Forelimb muscle (tissue), 1 donor: Measurements from ENCODE around the gene DRD4. TPM values are rescaled to one million over a fixed set of nuclear protein-coding genes. Genes with fewer than 3 reads are reported as not detected.
"Not testable (repeated sequence)": the region's sequence is repeated elsewhere in the genome, so short reads cannot be mapped to it uniquely, and the experiment has no call there.

ENCODE experiments used
- DNase-seq: peaks from one replicate; pipeline ENCODE4 v3.0.0-alpha.2; 2013; ENCODE audit warnings: low read depth
- polyA plus RNA-seq: library from polyadenylated mRNA; unstranded; fragments of 120-200 nt; gene quantifications from one replicate; pipeline ENCODE4 v1.2.1, GENCODE V29; 2013; ENCODE audit not compliant: insufficient read length

Gene DRD4
- polyA plus RNA-seq, 1 donor = 1.1 TPM

- DNase-seq = no peak
Measured at GRCh38 chr11:679271-680207, 42.5 kb downstream of the DRD4 start.

- no peak for DNase-seq
Measured at GRCh38 chr11:680476-680875, 43.4 kb downstream of the DRD4 start.

GRCh38 chr11:680970-681369, 43.9 kb downstream of the DRD4 start:
- DNase-seq = no peak

GRCh38 chr11:686451-687243, 49.6 kb downstream of the DRD4 start:
- no peak for DNase-seq

GRCh38 chr11:687751-688150, 50.7 kb downstream of the DRD4 start:
- DNase-seq = no peak

- no peak for DNase-seq
Measured at GRCh38 chr11:688681-689080, 51.6 kb downstream of the DRD4 start.

GRCh38 chr11:689625-690024, 52.6 kb downstream of the DRD4 start:
- DNase-seq = no peak

- not testable (repeated sequence) for DNase-seq
Measured at GRCh38 chr11:690244-690643, 53.2 kb downstream of the DRD4 start.

Other genes with a start within 250 kb of the DRD4 start
- gene PKP3, start 243.1 kb upstream of the DRD4 start, polyA plus RNA-seq = 0.16 TPM
- 11.6 TPM for gene SIGIRR, start 222.3 kb upstream of the DRD4 start, polyA plus RNA-seq
- 0.20 TPM for gene ANO9, start 195.3 kb upstream of the DRD4 start, polyA plus RNA-seq
- gene PTDSS2, start 187.0 kb upstream of the DRD4 start, polyA plus RNA-seq = 33.3 TPM
- 85.0 TPM for gene RNH1, start 130.0 kb upstream of the DRD4 start, polyA plus RNA-seq
- gene HRAS, start 101.7 kb upstream of the DRD4 start, polyA plus RNA-seq = 120 TPM
- gene LRRC56, start 99.7 kb upstream of the DRD4 start, polyA plus RNA-seq = 7.3 TPM
- gene LMNTD2, start 76.5 kb upstream of the DRD4 start, polyA plus RNA-seq = 0.52 TPM
- 1.8 TPM for gene RASSF7, start 76.3 kb upstream of the DRD4 start, polyA plus RNA-seq
- gene PHRF1, start 60.8 kb upstream of the DRD4 start, polyA plus RNA-seq = 18.4 TPM
- gene IRF7, start 21.3 kb upstream of the DRD4 start, polyA plus RNA-seq = 14.9 TPM
- 1.9 TPM for gene CDHR5, start 12.3 kb upstream of the DRD4 start, polyA plus RNA-seq
- gene SCT, start 10.1 kb upstream of the DRD4 start, polyA plus RNA-seq = 97.2 TPM
- gene DEAF1, start 58.0 kb downstream of the DRD4 start, polyA plus RNA-seq = 28.7 TPM
- 17.0 TPM for gene TMEM80, start 58.5 kb downstream of the DRD4 start, polyA plus RNA-seq
- 2.0 TPM for gene EPS8L2, start 69.0 kb downstream of the DRD4 start, polyA plus RNA-seq
- gene TALDO1, start 110.2 kb downstream of the DRD4 start, polyA plus RNA-seq = 59.5 TPM
- gene GATD1, start 140.2 kb downstream of the DRD4 start, polyA plus RNA-seq = 40.5 TPM
- gene CEND1, start 152.8 kb downstream of the DRD4 start, polyA plus RNA-seq = 0.70 TPM
- 9.2 TPM for gene SLC25A22, start 161.0 kb downstream of the DRD4 start, polyA plus RNA-seq
- gene PIDD1, start 168.0 kb downstream of the DRD4 start, polyA plus RNA-seq = 11.2 TPM
- gene RPLP2, start 172.7 kb downstream of the DRD4 start, polyA plus RNA-seq = 1,639 TPM
- gene PNPLA2, start 181.6 kb downstream of the DRD4 start, polyA plus RNA-seq = 27.6 TPM
- 17.6 TPM for gene CRACR2B, start 190.7 kb downstream of the DRD4 start, polyA plus RNA-seq
- gene CD151, start 195.7 kb downstream of the DRD4 start, polyA plus RNA-seq = 155 TPM
- gene POLR2L, start 205.3 kb downstream of the DRD4 start, polyA plus RNA-seq = 109 TPM
- 44.0 TPM for gene TSPAN4, start 205.6 kb downstream of the DRD4 start, polyA plus RNA-seq